Mononuclear cell (primary cell): ENCODE measurements around the gene UHRF1. TPM values are rescaled to one million over a fixed set of nuclear protein-coding genes. Genes with fewer than 3 reads are reported as not detected.
"Not testable (repeated sequence)": the region's sequence is repeated elsewhere in the genome, so short reads cannot be mapped to it uniquely, and the experiment has no call there.

Experiments used
- H3K27me3 ChIP-seq: 2 replicates; pipeline ENCODE4 v1.6.0; 2011; ENCODE audit warnings: low read length, control low read depth; ENCODE audit not compliant: insufficient read depth
- H3K4me1 ChIP-seq: 2 replicates; pipeline ENCODE4 v1.5.1; 2011; ENCODE audit warnings: mild to moderate bottlenecking, low read length, control low read depth; ENCODE audit not compliant: insufficient read depth
- H3K4me3 ChIP-seq: 2 replicates; pipeline ENCODE4 v1.5.1; 2011; ENCODE audit warnings: mild to moderate bottlenecking, low read length, moderate library complexity
- H3K9me3 ChIP-seq: 2 replicates; pipeline ENCODE4 v1.5.1; 2011; ENCODE audit warnings: low read depth, mild to moderate bottlenecking, control low read depth, low read length
- total RNA-seq: library from RNA; depleted of rRNA; stranded (reverse); fragments of >200 nt; gene quantifications from one replicate; pipeline ENCODE4 v1.2.3, GENCODE V29; 2012

The UHRF1 gene
- total RNA-seq, 1 donor: 0.21 TPM

DNA sequence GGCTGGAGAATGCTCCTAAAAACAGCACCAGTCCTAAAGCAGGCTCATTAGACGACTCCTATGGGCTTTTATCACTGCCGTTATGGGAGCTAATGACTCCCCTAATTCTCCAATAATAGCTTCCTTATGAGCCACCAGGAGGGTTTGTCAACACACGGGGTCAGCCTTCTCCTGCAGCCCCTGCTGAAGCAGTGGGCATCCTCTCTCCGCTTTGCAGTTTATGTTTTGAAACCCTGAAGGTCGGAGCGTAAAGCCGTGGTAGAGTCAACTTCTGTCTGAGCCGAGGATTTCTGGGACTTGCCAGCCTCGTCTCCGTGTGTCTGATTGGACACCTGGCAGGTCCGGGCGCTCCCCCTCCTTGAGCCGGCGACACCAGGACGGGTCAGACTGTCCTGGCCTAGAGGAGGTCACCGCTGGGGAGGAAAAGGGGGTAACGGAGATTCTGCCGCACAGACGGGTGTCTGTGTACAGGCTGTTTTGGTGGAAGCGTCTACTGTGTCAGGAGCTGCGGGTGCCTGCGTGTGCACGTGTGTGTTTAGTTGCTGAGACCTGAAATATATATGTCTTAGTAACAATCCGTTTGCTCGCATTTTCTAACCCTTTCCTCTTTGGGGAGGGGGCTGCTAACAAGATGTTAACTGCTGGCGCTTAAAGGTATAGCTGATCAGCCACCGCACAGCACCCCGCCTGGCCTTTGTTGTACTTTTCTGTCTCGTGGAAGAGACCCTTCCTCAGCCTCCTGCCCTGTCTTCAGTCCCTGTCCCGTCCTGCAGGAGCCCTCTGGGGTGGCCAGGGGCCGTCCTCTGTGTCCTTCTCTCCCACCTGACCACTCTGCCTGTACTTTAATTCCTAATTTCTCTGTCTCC, 61.5 kb downstream of the UHRF1 start:
- peaks cover 62% of the 10 kb centered on the region for H3K4me1 ChIP-seq
- no peaks in the 10 kb centered on the region for H3K27me3 ChIP-seq
- H3K4me3 ChIP-seq: peak overlapping the region; percentile 46
- no peaks in the 10 kb centered on the region for H3K9me3 ChIP-seq

DNA sequence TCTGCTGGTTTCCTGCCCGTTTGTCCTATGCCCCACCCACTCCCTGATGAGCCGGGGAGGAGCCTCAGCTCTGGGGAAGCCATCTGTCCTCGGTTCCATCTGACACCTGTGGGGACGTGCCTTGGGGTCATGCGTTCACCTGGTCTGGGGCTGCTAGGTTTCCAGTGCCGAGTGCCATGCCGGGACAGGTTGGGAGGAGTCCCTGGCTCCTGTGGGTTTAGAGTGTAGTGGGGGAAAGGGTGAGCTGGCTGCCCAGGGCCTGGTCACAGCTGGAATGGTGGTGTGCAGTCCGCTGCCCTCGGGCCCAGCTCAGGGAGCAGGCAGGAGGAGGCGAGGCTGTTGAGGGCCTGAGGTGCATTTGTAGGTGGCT, 62.1 kb downstream of the UHRF1 start:
- H3K9me3 ChIP-seq: no peaks in the 10 kb centered on the region
- H3K4me3 ChIP-seq: no peak overlapping the region
- H3K27me3 ChIP-seq: no peaks in the 10 kb centered on the region
- peaks cover 68% of the 10 kb centered on the region for H3K4me1 ChIP-seq

DNA sequence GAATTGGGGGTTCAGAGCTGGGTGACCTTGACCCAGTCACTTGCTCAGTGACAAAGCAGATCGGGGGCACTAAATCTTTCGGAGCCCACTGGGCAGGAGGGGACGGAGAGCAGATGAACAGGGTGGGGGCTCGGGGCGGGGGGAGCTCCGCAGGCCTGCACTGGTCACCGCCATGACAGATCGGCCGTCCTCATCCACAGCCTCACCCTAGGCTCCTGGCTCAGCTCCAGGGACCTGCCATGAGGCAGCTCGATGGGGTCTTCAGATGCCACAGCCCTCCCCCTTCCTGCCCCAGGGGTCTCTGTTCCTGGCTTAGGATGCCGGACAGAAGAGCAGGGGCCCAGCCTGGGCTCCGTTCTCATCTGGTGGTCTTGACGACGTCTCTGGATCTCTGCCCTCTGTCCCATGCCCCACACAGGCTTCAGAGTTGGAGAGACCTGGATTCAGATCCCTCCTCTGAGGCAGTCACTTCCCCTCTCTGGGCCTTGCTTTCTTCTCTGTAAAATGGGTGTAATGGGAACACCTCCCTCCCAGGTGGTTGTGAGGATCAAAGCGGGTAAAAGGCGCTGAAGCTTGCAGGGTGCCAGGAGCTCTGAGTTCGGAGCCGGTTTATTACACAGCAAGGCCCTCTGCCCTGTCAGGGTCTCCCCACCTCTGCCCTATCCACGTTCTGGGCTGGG, 62.7 kb downstream of the UHRF1 start:
- Histone ChIP-seq H3K9me3 (no peaks in the 10 kb centered on the region), H3K4me3 (no peak overlapping the region), H3K4me1 (peaks cover 74% of the 10 kb centered on the region), H3K27me3 (no peaks in the 10 kb centered on the region)

DNA sequence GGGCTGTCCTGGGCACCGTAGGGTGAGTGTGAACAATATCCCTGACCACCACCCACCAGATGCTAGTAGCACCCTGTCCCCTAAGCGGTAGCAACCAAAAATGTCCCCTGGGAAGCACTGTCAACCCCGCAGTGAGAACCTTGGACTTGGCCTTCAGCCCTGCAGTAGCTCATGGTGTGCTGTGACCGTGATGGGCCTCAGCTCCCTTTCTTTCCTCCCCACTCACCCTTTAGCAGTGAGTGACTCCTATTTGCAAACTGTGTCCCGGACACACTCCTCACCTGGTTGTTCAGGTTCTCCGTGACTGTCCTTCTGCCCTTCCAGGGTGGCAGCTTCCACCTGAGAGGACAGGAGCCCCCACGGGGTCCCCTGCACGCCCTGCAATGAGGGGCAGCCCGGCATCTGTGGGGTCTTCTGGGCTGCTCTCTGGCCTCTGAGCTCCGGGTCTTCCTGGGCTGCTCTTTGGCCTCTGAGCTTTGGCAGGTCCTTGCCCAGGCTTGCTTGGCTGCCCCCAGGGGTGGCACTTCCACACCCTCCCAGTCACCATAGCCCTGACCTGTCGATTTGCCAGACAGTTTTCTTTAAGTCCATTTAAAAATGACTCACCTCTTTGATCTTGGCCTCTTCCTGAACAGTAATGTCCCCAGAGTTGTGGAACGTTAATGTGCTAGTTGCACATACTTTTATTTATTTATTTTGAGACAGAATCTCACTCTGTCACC, 63.4 kb downstream of the UHRF1 start:
- H3K4me1 ChIP-seq: peaks cover 81% of the 10 kb centered on the region

DNA sequence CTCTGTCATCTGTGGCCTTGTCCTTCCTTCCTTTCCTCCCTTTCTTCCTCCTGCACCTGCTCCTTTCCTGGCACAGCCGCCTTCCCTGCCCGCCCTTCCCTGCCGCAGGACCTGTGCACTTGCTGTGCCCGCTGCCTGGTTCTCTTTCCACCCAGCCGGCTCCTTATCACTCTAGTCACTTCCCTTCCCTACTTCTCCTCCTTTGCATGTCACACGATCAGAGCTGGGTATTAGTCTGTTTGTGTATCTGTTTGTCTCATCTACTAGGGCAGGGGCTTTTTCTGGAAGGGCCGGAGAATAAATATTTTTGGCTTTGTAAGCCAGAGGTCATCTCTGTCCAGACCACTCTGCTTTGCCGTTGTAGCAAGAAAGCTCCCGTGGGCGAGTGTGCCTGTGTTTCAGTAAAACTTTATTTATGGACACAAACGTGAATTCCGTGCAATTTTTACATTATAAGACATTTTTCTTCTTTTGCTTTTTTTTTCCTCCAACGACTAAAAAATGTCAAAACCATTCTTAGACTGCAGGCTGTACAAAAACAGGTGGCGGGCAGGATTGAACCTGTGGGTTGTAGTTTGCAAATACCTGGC, 65.7 kb downstream of the UHRF1 start:
- Histone ChIP-seq H3K9me3 (no peaks in the 10 kb centered on the region), H3K27me3 (no peaks in the 10 kb centered on the region), H3K4me1 (peaks cover 92% of the 10 kb centered on the region), H3K4me3 (no peak overlapping the region)

More for the DNA sequence above, 63.4 kb downstream of the UHRF1 start:
- Histone ChIP-seq H3K4me3 (no peak overlapping the region), H3K27me3 (no peaks in the 10 kb centered on the region), H3K9me3 (no peaks in the 10 kb centered on the region)

DNA sequence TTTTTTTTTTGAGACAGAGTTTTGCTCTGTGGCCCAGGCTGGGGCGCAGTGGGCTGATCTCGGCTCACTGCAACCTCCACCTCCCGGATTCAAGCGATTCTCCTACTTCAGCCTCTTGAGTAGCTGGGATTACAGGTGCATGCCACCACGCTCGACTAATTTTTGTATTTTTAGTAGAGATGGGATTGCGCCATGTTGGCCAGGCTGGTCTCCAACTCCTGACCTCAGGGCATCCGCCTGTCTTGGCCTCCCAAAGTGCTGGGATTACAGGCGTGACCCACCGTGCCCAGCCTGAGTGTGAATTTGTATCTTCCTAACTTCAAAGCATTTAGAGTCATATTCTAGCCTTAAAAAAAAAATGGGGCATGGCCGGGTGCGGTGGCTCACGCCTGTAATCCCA, 66.3 kb downstream of the UHRF1 start:
- not testable (repeated sequence) for H3K27me3 ChIP-seq, H3K4me3 ChIP-seq, H3K9me3 ChIP-seq
- H3K4me1 ChIP-seq: peaks cover 89% of the 10 kb centered on the region

DNA sequence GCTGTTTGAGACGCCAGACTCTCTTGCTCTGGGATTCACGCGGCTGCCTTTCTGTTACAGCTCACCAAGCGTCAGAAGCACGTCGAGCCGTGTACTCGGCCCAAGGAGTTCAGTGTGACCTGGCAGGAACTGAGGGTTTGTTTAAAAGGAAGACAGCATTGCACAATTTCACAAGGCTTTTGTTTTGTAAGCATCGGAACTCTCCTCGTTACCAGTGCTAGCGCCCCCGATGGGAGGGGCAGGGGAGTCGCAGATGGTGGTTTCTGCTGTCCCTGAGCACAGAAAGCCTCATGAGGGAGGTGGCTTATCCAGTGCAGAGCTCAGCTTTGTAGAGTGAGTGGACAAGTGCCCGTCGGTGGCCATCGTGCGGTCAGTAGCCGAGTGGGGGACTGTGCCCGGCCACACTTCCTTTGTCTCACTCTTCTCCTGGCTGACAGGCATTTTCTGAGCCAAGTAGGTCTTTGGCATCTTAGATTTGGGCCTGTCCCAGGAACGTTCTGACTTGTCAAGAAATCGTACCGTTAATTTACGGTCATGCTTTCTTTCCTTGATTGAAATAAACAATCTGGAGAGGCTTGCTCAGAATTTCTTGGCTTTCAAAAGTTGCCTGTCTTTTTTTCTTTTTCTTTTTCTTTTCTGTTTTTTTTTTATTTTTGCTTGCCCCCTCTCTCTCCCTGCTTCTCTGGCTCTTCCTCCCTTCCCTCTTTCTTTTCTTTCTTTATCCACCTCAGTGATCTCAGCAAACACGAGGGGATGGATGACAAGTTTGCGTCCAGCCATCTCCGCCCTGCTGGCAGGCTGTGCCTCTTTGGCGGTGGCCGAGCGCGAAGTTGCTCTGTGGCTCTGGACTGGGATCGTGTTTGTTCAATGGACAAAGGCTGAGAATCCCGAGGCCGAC, 67.3 kb downstream of the UHRF1 start:
- no peak overlapping the region for H3K4me3 ChIP-seq
- H3K9me3 ChIP-seq: no peaks in the 10 kb centered on the region
- peaks cover 83% of the 10 kb centered on the region for H3K4me1 ChIP-seq
- H3K27me3 ChIP-seq: no peaks in the 10 kb centered on the region

DNA sequence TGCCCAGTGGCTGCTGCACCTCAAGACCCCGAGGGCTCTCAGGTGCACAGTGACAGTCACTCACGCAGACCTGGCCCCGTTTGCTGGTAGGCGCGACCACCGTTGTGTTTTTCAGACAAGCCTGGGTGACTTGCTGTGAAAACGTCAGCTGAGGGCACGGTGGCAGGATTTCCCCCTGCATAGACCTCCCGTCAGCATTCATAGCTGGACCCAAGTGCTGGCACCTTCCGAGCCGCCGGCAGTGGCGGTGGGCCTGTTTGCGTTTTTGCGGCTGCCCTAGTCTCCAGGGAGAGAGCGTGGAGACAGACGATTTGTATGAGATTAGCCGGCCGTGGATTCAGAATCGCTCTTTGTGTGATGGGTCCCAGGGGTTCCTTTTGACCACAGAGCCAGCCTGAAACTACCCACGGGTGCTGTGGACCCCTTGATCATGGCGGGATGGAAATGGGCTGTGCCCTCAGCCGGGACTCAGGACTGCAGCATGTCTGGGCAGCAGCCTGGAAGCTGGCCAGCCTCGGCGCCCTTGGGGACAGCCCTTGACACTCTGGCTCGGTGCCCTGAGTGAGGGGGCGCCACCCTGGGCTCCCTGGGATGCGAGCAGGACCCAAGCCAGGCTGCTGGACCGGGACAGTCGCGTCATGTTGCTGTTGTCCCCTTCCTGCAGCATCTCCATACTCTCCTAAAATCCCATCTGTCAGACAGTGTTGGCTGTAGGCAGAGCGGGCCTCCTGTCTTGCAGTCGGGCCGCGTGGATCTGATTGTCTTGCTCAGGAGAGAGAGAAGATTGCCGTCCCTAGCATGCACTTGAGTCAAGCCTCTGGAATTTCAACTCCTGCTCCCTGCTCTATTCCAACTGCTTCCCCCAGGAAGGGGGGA, 68.2 kb downstream of the UHRF1 start:
- Histone ChIP-seq H3K4me1 (peaks cover 76% of the 10 kb centered on the region), H3K27me3 (no peaks in the 10 kb centered on the region), H3K9me3 (no peaks in the 10 kb centered on the region), H3K4me3 (no peak overlapping the region)

DNA sequence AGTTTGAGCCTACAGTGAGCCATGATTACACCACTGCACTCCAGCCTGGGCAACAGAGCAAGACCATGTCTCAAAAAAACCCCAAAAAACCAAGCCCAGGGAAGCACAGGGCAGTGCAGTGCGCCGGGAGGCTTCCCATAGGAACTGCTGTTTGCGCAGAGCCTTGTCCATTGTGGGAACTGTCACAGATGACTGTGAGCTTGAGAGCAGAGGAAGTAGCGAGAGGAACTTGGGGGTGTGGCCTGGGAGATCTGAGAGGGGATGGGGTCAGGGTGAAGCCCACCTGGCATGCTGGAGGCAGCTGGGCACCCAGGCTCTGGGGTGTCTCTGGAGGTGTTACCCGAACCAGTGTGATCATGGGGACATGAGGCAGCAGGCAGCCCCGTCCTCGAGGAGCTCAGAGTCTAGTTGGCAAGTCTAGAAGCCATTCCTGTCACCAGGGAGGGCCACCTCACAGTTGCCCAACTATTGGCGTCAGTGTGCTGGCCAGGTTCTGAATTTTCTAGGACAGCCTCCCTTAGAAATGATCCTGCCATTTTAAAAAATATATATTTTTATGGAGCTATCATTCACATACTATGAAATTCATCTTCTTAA, 70.0 kb downstream of the UHRF1 start:
- Histone ChIP-seq H3K4me1 (peaks cover 65% of the 10 kb centered on the region), H3K4me3 (no peak overlapping the region), H3K9me3 (no peaks in the 10 kb centered on the region), H3K27me3 (no peaks in the 10 kb centered on the region)

DNA sequence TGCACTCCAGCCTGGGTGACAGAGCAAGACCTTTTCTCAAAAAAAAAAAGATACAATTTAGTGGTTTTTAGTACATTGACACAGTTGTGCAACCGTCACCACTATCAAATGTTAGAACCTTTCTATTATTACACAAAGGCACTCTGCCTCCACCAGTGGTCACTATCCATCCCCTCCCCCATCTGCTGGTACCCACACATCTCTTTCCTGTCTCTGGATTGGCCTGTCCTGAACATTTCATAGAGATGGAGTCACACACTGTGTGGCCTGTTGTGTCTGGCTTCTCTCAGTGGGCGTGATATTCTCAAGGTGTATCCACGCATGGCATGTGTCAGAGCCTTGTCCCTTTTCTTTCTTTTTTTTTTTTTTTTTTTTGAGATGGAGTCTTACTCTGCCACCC, 70.8 kb downstream of the UHRF1 start:
- peaks cover 57% of the 10 kb centered on the region for H3K4me1 ChIP-seq

DNA sequence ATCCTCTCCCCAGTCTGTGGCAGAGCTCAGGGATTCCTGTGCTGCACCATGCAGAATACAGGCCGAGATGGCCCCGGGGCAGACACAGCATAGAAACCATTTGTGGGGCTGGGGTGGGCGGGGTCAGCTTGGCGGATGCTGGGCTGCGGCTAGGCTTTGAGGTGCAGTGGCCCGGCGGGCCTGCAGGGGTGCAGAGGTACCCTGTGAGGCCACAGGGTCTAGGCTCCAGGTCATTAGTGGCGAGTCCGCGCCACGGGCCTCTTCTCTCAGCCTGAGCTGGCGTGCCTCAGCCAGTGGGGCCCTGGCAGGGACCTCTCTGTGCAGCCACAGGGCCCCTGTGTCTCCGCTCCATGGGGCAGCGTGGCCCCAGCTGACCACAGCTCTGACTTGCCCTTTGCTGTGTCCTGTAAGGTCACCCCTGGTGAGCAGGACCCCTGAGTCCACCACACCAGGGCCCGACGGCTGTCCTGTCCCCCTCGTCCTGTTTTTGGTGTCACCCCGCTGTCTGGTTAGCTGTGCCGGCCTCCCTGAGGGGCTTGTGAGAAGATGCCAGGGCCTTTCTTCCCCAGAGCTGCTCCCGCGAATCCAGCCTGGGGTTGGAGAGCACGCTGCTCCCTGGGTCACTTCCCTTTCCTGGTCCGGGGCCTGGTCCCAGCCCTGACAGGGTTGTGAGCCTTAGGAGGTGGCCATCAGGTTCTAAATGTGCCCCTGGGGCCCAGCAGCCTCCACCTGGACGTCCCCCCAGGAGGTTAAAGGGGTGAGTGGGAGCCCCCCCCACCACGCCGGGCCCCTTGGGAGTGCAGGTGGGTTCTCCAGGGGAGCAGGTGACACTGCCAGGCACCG, 71.8 kb downstream of the UHRF1 start:
- Histone ChIP-seq H3K9me3 (no peaks in the 10 kb centered on the region), H3K4me3 (no peak overlapping the region), H3K27me3 (no peaks in the 10 kb centered on the region), H3K4me1 (peaks cover 47% of the 10 kb centered on the region)

More for the DNA sequence above, 70.8 kb downstream of the UHRF1 start:
- no peak overlapping the region for H3K4me3 ChIP-seq
- H3K9me3 ChIP-seq: no peaks in the 10 kb centered on the region
- H3K27me3 ChIP-seq: no peaks in the 10 kb centered on the region

DNA sequence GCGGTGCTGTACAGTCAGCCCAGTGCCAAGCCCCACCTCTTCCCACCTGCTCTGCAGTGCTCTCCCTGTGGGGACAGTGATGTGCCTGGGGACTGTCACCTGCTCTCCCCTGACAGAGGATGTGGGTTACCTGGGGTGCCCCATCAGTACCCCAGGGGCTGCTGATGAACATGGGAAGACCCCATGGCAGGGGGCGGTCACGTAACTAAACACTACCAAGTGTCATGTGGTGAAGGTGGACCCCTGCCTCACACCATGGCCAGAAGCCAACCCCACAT, 72.3 kb downstream of the UHRF1 start:
- Histone ChIP-seq H3K4me3 (no peak overlapping the region), H3K9me3 (no peaks in the 10 kb centered on the region), H3K4me1 (peaks cover 42% of the 10 kb centered on the region), H3K27me3 (no peaks in the 10 kb centered on the region)
